Measurements from ENCODE around the gene SNX30. TPM values are rescaled to one million over a fixed set of nuclear protein-coding genes. Genes with fewer than 3 reads are reported as not detected.

Gene SNX30
- total RNA-seq, 4 donors from 2014 or later, result 6.2 to 18.2 (median 10.4) TPM

DNA sequence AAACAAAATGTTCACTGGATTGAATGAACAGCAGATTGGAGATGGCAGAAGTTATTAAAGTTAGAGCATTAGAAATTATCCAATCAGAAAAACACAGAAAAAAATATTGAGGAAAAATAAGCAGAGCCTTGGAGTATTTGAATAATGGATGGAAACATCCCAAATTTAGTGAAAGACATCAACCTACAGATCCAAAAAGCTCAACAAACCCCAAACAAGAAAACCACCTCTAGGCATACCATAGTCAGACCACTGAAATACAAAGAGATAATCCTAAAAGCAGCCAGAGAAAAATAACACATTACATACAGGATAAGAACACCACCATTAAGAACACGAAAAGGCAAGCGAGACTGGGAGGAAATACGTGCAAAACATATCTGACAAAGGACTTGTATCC, 37.9 kb upstream of the SNX30 start:
- H3K9me3 ChIP-seq, result peaks cover 0 to 5% (median 0%) of the 10 kb centered on the region in 3 donors
- H3K4me3 ChIP-seq, result no peak overlapping the region
- 97 to 100% methylated on average over 3 of the region's 3 CpGs for WGBS, 2 donors (ENCODE audit: low coverage in 1 of 2)
- H3K27me3 ChIP-seq, result no peaks in the 10 kb centered on the region
- peaks cover 0 to 29% of the 10 kb centered on the region in 2 donors for H3K36me3 ChIP-seq
- ATAC-seq, result no peak
- no peak overlapping the region for H3K27ac ChIP-seq
- peaks cover 0 to 34% (median 6%) of the 10 kb centered on the region in 3 donors for H3K4me1 ChIP-seq
- TF ChIP-seq POLR2AphosphoS5 (IDR thresholded peaks at IDR 0.05) (no peak), EP300 (IDR thresholded peaks at IDR 0.05) (no peak), POLR2A (IDR thresholded peaks at IDR 0.05) (no peak), CTCF (IDR thresholded peaks at IDR 0.05) (no peak)

GRCh38 chr9:112717661-112718331, 32.8 kb upstream of the SNX30 start, which contains the start of gene INIP:
INIP (minus strand) TSS chr9:112718117; CDS start chr9:112716485, 1,632 bp downstream.
- ATAC-seq, result peak; percentile 99
- peaks cover 0 to 21% of the 10 kb centered on the region in 2 donors for H3K36me3 ChIP-seq
- 0% methylated on average over 5 to 16 of the region's 51 CpGs for WGBS, 2 donors (ENCODE audit: low coverage in 1 of 2)
- H3K9me3 ChIP-seq, result no peaks in the 10 kb centered on the region
- H3K27ac ChIP-seq, result peak within 1 kb of the TSS; percentile 72 to 91 (median 84)
- no peaks in the 10 kb centered on the region for H3K27me3 ChIP-seq
- TF ChIP-seq CTCF (IDR thresholded peaks at IDR 0.05) (peak in 2 of 4 experiments; percentile 18 to 21), EP300 (IDR thresholded peaks at IDR 0.05) (no peak), POLR2A (IDR thresholded peaks at IDR 0.05) (peak in 1 of 2 donors; percentile 21), POLR2AphosphoS5 (IDR thresholded peaks at IDR 0.05) (peak; percentile 83)
- peaks cover 0 to 21% (median 6%) of the 10 kb centered on the region in 3 donors for H3K4me1 ChIP-seq
- peak within 1 kb of the TSS; percentile 56 to 75 for H3K4me3 ChIP-seq

DNA sequence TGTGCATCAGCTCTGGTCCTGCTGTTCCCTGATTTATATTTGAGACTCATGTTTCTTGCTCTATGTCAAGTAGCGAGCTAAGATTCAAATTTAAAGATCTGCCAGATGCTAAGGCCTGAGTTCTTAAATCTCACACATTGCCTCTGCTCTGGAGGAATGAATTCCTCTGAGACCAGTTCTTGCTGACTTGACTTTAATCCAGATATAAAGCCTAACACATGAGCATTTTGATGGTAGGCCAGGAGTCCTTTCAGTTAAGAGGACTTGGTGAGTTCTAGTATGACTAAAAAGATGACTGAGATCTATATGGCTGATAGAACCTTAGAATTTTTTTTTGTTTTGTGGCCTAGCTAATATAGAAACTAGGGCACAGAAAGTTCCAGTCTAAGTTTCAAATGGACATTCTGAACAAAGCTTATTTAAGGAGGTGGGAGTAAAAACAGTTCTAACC, 31.3 kb upstream of the SNX30 start:
- TF ChIP-seq POLR2AphosphoS5 (IDR thresholded peaks at IDR 0.05) (no peak), EP300 (IDR thresholded peaks at IDR 0.05) (no peak), POLR2A (IDR thresholded peaks at IDR 0.05) (no peak), CTCF (IDR thresholded peaks at IDR 0.05) (no peak)
- peaks cover 0 to 19% of the 10 kb centered on the region in 2 donors for H3K36me3 ChIP-seq
- WGBS, 2 donors (ENCODE audit: low coverage in 1 of 2), result 80 to 100% methylated on average over 1 of the region's 1 CpG
- no peaks in the 10 kb centered on the region for H3K9me3 ChIP-seq
- H3K4me3 ChIP-seq, result no peak overlapping the region
- peak overlapping the region in 1 of 4 donors; percentile 9 for H3K27ac ChIP-seq
- no peaks in the 10 kb centered on the region for H3K27me3 ChIP-seq
- H3K4me1 ChIP-seq, result peaks cover 0 to 21% (median 6%) of the 10 kb centered on the region in 3 donors
- ATAC-seq, result no peak

DNA sequence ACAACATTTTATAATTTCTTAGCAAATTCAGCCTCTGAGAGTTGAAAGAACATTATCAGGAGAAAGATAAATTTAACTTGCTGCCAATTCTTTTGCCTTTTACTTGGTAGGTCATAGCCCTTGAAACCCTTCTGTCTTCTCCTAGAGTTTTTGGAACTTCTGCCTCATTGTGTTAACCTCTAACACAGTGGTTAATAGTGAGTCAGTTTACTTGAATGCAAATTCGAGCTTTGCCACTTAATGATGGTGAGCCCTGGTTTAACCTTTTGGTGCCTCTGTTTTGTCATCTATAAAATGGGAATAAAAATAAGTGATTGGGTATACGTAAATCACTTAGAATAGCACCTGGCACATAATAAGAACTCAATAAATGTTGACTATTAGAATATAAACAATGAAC, 30.9 kb upstream of the SNX30 start:
- no peak for ATAC-seq
- Histone ChIP-seq H3K36me3 (peaks cover 0 to 15% of the 10 kb centered on the region in 2 donors), H3K9me3 (no peaks in the 10 kb centered on the region), H3K4me3 (no peak overlapping the region), H3K27me3 (no peaks in the 10 kb centered on the region), H3K27ac (peak overlapping the region in 1 of 4 donors; percentile 9), H3K4me1 (peaks cover 0 to 21% (median 6%) of the 10 kb centered on the region in 3 donors)
- WGBS, 2 donors (ENCODE audit: low coverage in 1 of 2), result 57 to 69% methylated on average over 1 to 2 of the region's 2 CpGs
- TF ChIP-seq POLR2AphosphoS5 (IDR thresholded peaks at IDR 0.05) (no peak), CTCF (IDR thresholded peaks at IDR 0.05) (no peak), POLR2A (IDR thresholded peaks at IDR 0.05) (no peak), EP300 (IDR thresholded peaks at IDR 0.05) (no peak)

Data from gastroesophageal sphincter (tissue), 4 donors.